Small intestine (tissue), 7 donors: Measurements from ENCODE around the gene CAV2. TPM values are rescaled to one million over a fixed set of nuclear protein-coding genes. Genes with fewer than 3 reads are reported as not detected.

Source experiments
- DNase-seq, 2 donors: peaks; one replicate each; pipeline versions ENCODE4 v3.0.0 to v3.0.0-alpha.2; 2013
- FAIRE-seq: peaks from 2 replicates; lab custom pipeline; 2012; peaks lifted over from hg19 to GRCh38; lab: Jason Lieb, UNC
- H3K27ac ChIP-seq, 3 donors: one replicate each; pipeline ENCODE4 v1.5.1; 2013; ENCODE audit warnings: low read length in 2 of 3, mild to moderate bottlenecking in 2 of 3, control low read depth in 1 of 3, inconsistent platforms in 1 of 3, low read depth in 1 of 3, moderate library complexity in 1 of 3
- H3K27me3 ChIP-seq, 3 donors: one replicate each; pipeline ENCODE4 v1.6.1; 2013; ENCODE audit warnings: low read length in 3 of 3, inconsistent platforms in 1 of 3; ENCODE audit not compliant: control insufficient read depth in 3 of 3, insufficient read depth in 3 of 3
- H3K36me3 ChIP-seq, 3 donors: one replicate each; pipeline ENCODE4 v1.6.1; 2013; ENCODE audit warnings: low read length in 3 of 3, inconsistent platforms in 1 of 3, low read depth in 1 of 3, mild to moderate bottlenecking in 1 of 3, moderate library complexity in 1 of 3; ENCODE audit not compliant: control insufficient read depth in 3 of 3, insufficient read depth in 2 of 3
- H3K4me1 ChIP-seq, 3 donors: one replicate each; pipeline ENCODE4 v1.6.1; 2013; ENCODE audit warnings: low read length in 2 of 3, inconsistent platforms in 1 of 3, low read depth in 1 of 3, mild to moderate bottlenecking in 1 of 3, moderate library complexity in 1 of 3; ENCODE audit not compliant: control insufficient read depth in 3 of 3, insufficient read depth in 2 of 3
- H3K4me3 ChIP-seq, 3 donors: one replicate each; pipeline ENCODE4 v1.5.1; 2013; ENCODE audit warnings: low read length in 3 of 3, control low read depth in 1 of 3, inconsistent platforms in 1 of 3, low read depth in 1 of 3, mild to moderate bottlenecking in 1 of 3, moderate library complexity in 1 of 3
- H3K9me3 ChIP-seq, 2 donors: one replicate each; pipeline ENCODE4 v1.6.1; 2013; ENCODE audit warnings: low read depth in 1 of 2, low read length in 1 of 2; ENCODE audit not compliant: control insufficient read depth in 2 of 2, insufficient read depth in 1 of 2
- WGBS, 3 donors: extraction: QIAGEN DNeasy Blood & Tissue Kit; methylation state at CpG; one replicate each; pipeline ENCODE4 v1.1.7; 2013; 5-methylcytosine and 5-hydroxymethylcytosine counted together
- polyA plus RNA-seq, 4 donors: library from polyadenylated mRNA; stranded (reverse) in 3 of 4; unstranded in 1 of 4; fragments of 200-250 nt in 3 of 4; fragments of 120-200 nt in 1 of 4; gene quantifications; one replicate each; pipeline versions ENCODE4 v1.2.1 to v1.2.3, GENCODE V29; 2013
- donor health status: healthy with polysubstance abuse.
- donor health status: control.
- donor health status: control.
- donor health status: Bipolar disorder and iron deficiency.
- donor health status: healthy.

Gene CAV2
- polyA plus RNA-seq, 4 donors = 7.2 to 25.5 (median 12.3) TPM

GRCh38 chr7:116547347-116547746, 47.8 kb downstream of the CAV2 start:
- DNase-seq (no peak), FAIRE-seq (no peak)
- Histone ChIP-seq H3K27me3 (no peaks in the 10 kb centered on the region), H3K4me3 (no peak overlapping the region), H3K36me3 (no peaks in the 10 kb centered on the region), H3K9me3 (no peaks in the 10 kb centered on the region), H3K27ac (no peak overlapping the region), H3K4me1 (peaks cover 0 to 3% (median 0%) of the 10 kb centered on the region in 3 donors)
- WGBS, 3 donors = 76 to 88% (median 79%) methylated on average over 2 of the region's 2 CpGs

- no peak for FAIRE-seq
- no peaks in the 10 kb centered on the region for H3K27me3 ChIP-seq
- 69 to 80% (median 71%) methylated on average over 3 of the region's 3 CpGs for WGBS, 3 donors
- peaks cover 0 to 3% (median 0%) of the 10 kb centered on the region in 3 donors for H3K4me1 ChIP-seq
- no peak for DNase-seq
- no peaks in the 10 kb centered on the region for H3K9me3 ChIP-seq
- no peaks in the 10 kb centered on the region for H3K36me3 ChIP-seq
- H3K4me3 ChIP-seq = no peak overlapping the region
- no peak overlapping the region for H3K27ac ChIP-seq
Observed at GRCh38 chr7:116548506-116548905, 49.0 kb downstream of the CAV2 start.

GRCh38 chr7:116549370-116549769, 49.8 kb downstream of the CAV2 start:
- Histone ChIP-seq H3K36me3 (no peaks in the 10 kb centered on the region), H3K27me3 (no peaks in the 10 kb centered on the region), H3K4me3 (no peak overlapping the region), H3K9me3 (no peaks in the 10 kb centered on the region), H3K27ac (no peak overlapping the region), H3K4me1 (peaks cover 0 to 3% (median 0%) of the 10 kb centered on the region in 3 donors)
- no peak for DNase-seq
- no peak for FAIRE-seq

GRCh38 chr7:116551692-116552091, 52.2 kb downstream of the CAV2 start:
- Histone ChIP-seq H3K36me3 (no peaks in the 10 kb centered on the region), H3K9me3 (no peaks in the 10 kb centered on the region), H3K4me3 (no peak overlapping the region), H3K27me3 (no peaks in the 10 kb centered on the region), H3K4me1 (peaks cover 0 to 3% (median 0%) of the 10 kb centered on the region in 3 donors), H3K27ac (peak overlapping the region in 1 of 3 donors; percentile 18)
- 89 to 97% (median 91%) methylated on average over 5 of the region's 5 CpGs for WGBS, 3 donors
- no peak for FAIRE-seq
- no peak for DNase-seq

GRCh38 chr7:116552602-116553001, 53.1 kb downstream of the CAV2 start:
- Histone ChIP-seq H3K27ac (no peak overlapping the region), H3K4me3 (no peak overlapping the region), H3K4me1 (peaks cover 0 to 3% (median 0%) of the 10 kb centered on the region in 3 donors), H3K9me3 (no peaks in the 10 kb centered on the region), H3K27me3 (no peaks in the 10 kb centered on the region), H3K36me3 (no peaks in the 10 kb centered on the region)
- DNase-seq = no peak
- no peak for FAIRE-seq
- WGBS, 3 donors = 40 to 66% (median 42%) methylated on average over 1 of the region's 1 CpG

GRCh38 chr7:116553168-116553964, 53.8 kb downstream of the CAV2 start:
- 68 to 77% (median 74%) methylated on average over 3 of the region's 3 CpGs for WGBS, 3 donors
- H3K27me3 ChIP-seq = no peaks in the 10 kb centered on the region
- no peaks in the 10 kb centered on the region for H3K9me3 ChIP-seq
- DNase-seq (no peak), FAIRE-seq (no peak)
- no peak overlapping the region for H3K27ac ChIP-seq
- no peaks in the 10 kb centered on the region for H3K36me3 ChIP-seq
- peaks cover 0 to 3% (median 0%) of the 10 kb centered on the region in 3 donors for H3K4me1 ChIP-seq
- no peak overlapping the region for H3K4me3 ChIP-seq

- DNase-seq (peak in 1 of 2 donors; percentile 50), FAIRE-seq (no peak)
- H3K27ac ChIP-seq = no peak overlapping the region
Observed at GRCh38 chr7:116554436-116554835, 54.9 kb downstream of the CAV2 start.

GRCh38 chr7:116554911-116555310, 55.4 kb downstream of the CAV2 start:
- Histone ChIP-seq H3K9me3 (no peaks in the 10 kb centered on the region), H3K36me3 (no peaks in the 10 kb centered on the region), H3K4me3 (no peak overlapping the region), H3K27ac (no peak overlapping the region), H3K4me1 (peaks cover 0 to 3% (median 0%) of the 10 kb centered on the region in 3 donors), H3K27me3 (no peaks in the 10 kb centered on the region)
- DNase-seq (no peak), FAIRE-seq (no peak)
- 67 to 81% (median 74%) methylated on average over 4 of the region's 4 CpGs for WGBS, 3 donors

More at GRCh38 chr7:116554436-116554835, 54.9 kb downstream of the CAV2 start:
- Histone ChIP-seq H3K27me3 (no peaks in the 10 kb centered on the region), H3K36me3 (no peaks in the 10 kb centered on the region), H3K4me1 (peaks cover 0 to 3% (median 0%) of the 10 kb centered on the region in 3 donors), H3K9me3 (no peaks in the 10 kb centered on the region), H3K4me3 (no peak overlapping the region)
